HCT116 (cell line): ENCODE results near the gene SLC66A3.
A peak's percentile ranks its signal among the peaks of the same experiment; 100 is the strongest.

Source experiments
- CTCF ChIP-seq, 3 experiments: fragments of 200-600 bp in 1 of 3; sonication (generic) in 1 of 3; IDR thresholded peaks in 2 of 3; conservative IDR thresholded peaks in 1 of 3; 2 replicates each; pipeline ENCODE4 v1.5.1; 2012 to 2017; ENCODE audit warnings: low read depth in 2 of 3, low read length in 2 of 3, antibody characterized with exemption in 1 of 3, borderline replicate concordance in 1 of 3, control low read depth in 1 of 3, mild to moderate bottlenecking in 1 of 3, mixed read lengths in 1 of 3, mixed run types in 1 of 3, moderate library complexity in 1 of 3; ENCODE audit not compliant: insufficient read depth in 1 of 3
- EZH2phosphoT487 ChIP-seq: fragments of 200-600 bp; IDR thresholded peaks from 2 replicates; pipeline ENCODE4 v1.6.1; 2018; ENCODE audit warnings: antibody characterized with exemption, borderline replicate concordance
- POLR2A ChIP-seq: IDR thresholded peaks from 2 replicates; pipeline ENCODE4 v1.7.0; 2011; ENCODE audit warnings: borderline replicate concordance; ENCODE audit not compliant: insufficient read depth, insufficient read length; ENCODE audit errors: extremely low read depth
- POLR2AphosphoS5 ChIP-seq: IDR thresholded peaks from 2 replicates; pipeline ENCODE4 v1.6.1; 2011; ENCODE audit warnings: mild to moderate bottlenecking, low read depth, low read length, moderate library complexity
- RAD21 ChIP-seq: IDR thresholded peaks from 2 replicates; pipeline ENCODE4 v1.6.1; 2012; ENCODE audit warnings: low read depth, mild to moderate bottlenecking
- SP1 ChIP-seq: IDR thresholded peaks from 2 replicates; pipeline ENCODE4 v1.6.1; 2012; ENCODE audit warnings: low read depth
- YY1 ChIP-seq: IDR thresholded peaks from 2 replicates; pipeline ENCODE4 v1.6.1; 2011; ENCODE audit warnings: low read length, low read depth, moderate library complexity, mild to moderate bottlenecking; ENCODE audit not compliant: insufficient replicate concordance; ENCODE audit errors: extremely low read depth

GRCh38 chr2:11154923-11155380, 315 bp upstream of the SLC66A3 start:
- TF ChIP-seq POLR2AphosphoS5 (peak; percentile 40; the same call in 1 of the 2 replicates), POLR2A (no peak), YY1 (peak; percentile 70), SP1 (no peak; the same call in none of the 2 replicates), CTCF (IDR thresholded peaks at IDR 0.05 in 2 of 3, conservative IDR thresholded peaks at IDR 0.05 in 1 of 3; ENCODE audit: borderline replicate concordance in 1 of 3, insufficient read depth in 1 of 3, low read depth in 2 of 3, low read length in 2 of 3) (no peak), RAD21 (no peak), EZH2phosphoT487 (no peak)
